Measurements from ENCODE around the gene LRP2. TPM values are rescaled to one million over a fixed set of nuclear protein-coding genes. Genes with fewer than 3 reads are reported as not detected.

Gene LRP2
- total RNA-seq, 1 donor from 2014 or later: not detected

- no peak for DNase-seq (ENCODE audit: low read depth in 2 of 2)
Measured at GRCh38 chr2:169129703-169130243, 232.6 kb downstream of the LRP2 start.

- DNase-seq (ENCODE audit: low read depth in 2 of 2): no peak
Measured at GRCh38 chr2:169119851-169120250, 242.5 kb downstream of the LRP2 start.

- no peak for DNase-seq (ENCODE audit: low read depth in 2 of 2)
Measured at GRCh38 chr2:169119123-169119760, 243.1 kb downstream of the LRP2 start.

GRCh38 chr2:169118060-169118459 lies 244.3 kb downstream of the LRP2 start:
- no peak for DNase-seq (ENCODE audit: low read depth in 2 of 2)

GRCh38 chr2:169116993-169117392 lies 245.3 kb downstream of the LRP2 start:
- DNase-seq (ENCODE audit: low read depth in 2 of 2): no peak

- DNase-seq (ENCODE audit: low read depth in 2 of 2): peak in 1 of 2 donors; percentile 3
Measured at GRCh38 chr2:169116327-169116726, 246.0 kb downstream of the LRP2 start.

- DNase-seq (ENCODE audit: low read depth in 2 of 2): no peak
Measured at GRCh38 chr2:169114056-169114455, 248.3 kb downstream of the LRP2 start.

GRCh38 chr2:169112841-169113240 lies 249.5 kb downstream of the LRP2 start:
- DNase-seq (ENCODE audit: low read depth in 2 of 2): no peak

- DNase-seq (ENCODE audit: low read depth in 2 of 2): peak in 1 of 2 donors; percentile 40
Measured at GRCh38 chr2:169110916-169111315, 251.4 kb downstream of the LRP2 start.

- no peak for DNase-seq (ENCODE audit: low read depth in 2 of 2)
Measured at GRCh38 chr2:169110419-169110818, 251.9 kb downstream of the LRP2 start.

GRCh38 chr2:169109502-169110409 lies 252.6 kb downstream of the LRP2 start:
- DNase-seq (ENCODE audit: low read depth in 2 of 2): peak; percentile 51 to 81

GRCh38 chr2:169108099-169108884 lies 254.0 kb downstream of the LRP2 start:
- DNase-seq (ENCODE audit: low read depth in 2 of 2): no peak

GRCh38 chr2:169107645-169108044 lies 254.7 kb downstream of the LRP2 start:
- no peak for DNase-seq (ENCODE audit: low read depth in 2 of 2)

GRCh38 chr2:169106563-169107545 lies 255.5 kb downstream of the LRP2 start:
- no peak for DNase-seq (ENCODE audit: low read depth in 2 of 2)

GRCh38 chr2:169106134-169106533 lies 256.2 kb downstream of the LRP2 start:
- no peak for DNase-seq (ENCODE audit: low read depth in 2 of 2)

- no peak for DNase-seq (ENCODE audit: low read depth in 2 of 2)
Measured at GRCh38 chr2:169105476-169105875, 256.9 kb downstream of the LRP2 start.

- no peak for DNase-seq (ENCODE audit: low read depth in 2 of 2)
Measured at GRCh38 chr2:169104848-169105247, 257.5 kb downstream of the LRP2 start.

- DNase-seq (ENCODE audit: low read depth in 2 of 2): no peak
Measured at GRCh38 chr2:169095621-169096105, 266.7 kb downstream of the LRP2 start.

- DNase-seq (ENCODE audit: low read depth in 2 of 2): no peak
Measured at GRCh38 chr2:169094676-169095075, 267.7 kb downstream of the LRP2 start.

- no peak for DNase-seq (ENCODE audit: low read depth in 2 of 2)
Measured at GRCh38 chr2:169093535-169093934, 268.8 kb downstream of the LRP2 start.
